Kasumi-1 (cell line): Measurements from ENCODE around the gene BACH2.
"Not testable (repeated sequence)": the region's sequence is repeated elsewhere in the genome, so short reads cannot be mapped to it uniquely, and the experiment has no call there.

Experiments
- DNase-seq, 2 experiments: peaks; one replicate each; lab custom pipeline; 2025; lab: John Stamatoyannopoulos, UW

The BACH2 gene

GRCh38 chr6:90154755-90155470 is 141.7 kb downstream of the BACH2 start:
- no peak for DNase-seq

GRCh38 chr6:90151576-90152422 is 144.8 kb downstream of the BACH2 start:
- no peak for DNase-seq

- DNase-seq = no peak
Observed at GRCh38 chr6:90149280-90149679, 147.4 kb downstream of the BACH2 start.

GRCh38 chr6:90148867-90149266 is 147.8 kb downstream of the BACH2 start:
- DNase-seq = no peak

GRCh38 chr6:90146921-90147649 is 149.6 kb downstream of the BACH2 start:
- peak; percentile 65 to 67 for DNase-seq

GRCh38 chr6:90146024-90146423 is 150.6 kb downstream of the BACH2 start:
- DNase-seq = no peak

- DNase-seq = no peak
Observed at GRCh38 chr6:90144928-90145555, 151.6 kb downstream of the BACH2 start.

GRCh38 chr6:90144396-90144795 is 152.2 kb downstream of the BACH2 start:
- DNase-seq = no peak

GRCh38 chr6:90140683-90141082 is 156.0 kb downstream of the BACH2 start:
- no peak for DNase-seq

- DNase-seq = no peak
Observed at GRCh38 chr6:90139272-90139817, 157.3 kb downstream of the BACH2 start.

- DNase-seq = no peak
Observed at GRCh38 chr6:90136837-90137568, 159.6 kb downstream of the BACH2 start.

- DNase-seq = no peak
Observed at GRCh38 chr6:90136176-90136575, 160.5 kb downstream of the BACH2 start.

- DNase-seq = no peak
Observed at GRCh38 chr6:90135667-90136066, 161.0 kb downstream of the BACH2 start.

- not testable (repeated sequence) for DNase-seq
Observed at GRCh38 chr6:90133664-90134063, 163.0 kb downstream of the BACH2 start.

GRCh38 chr6:90131614-90132423 is 164.8 kb downstream of the BACH2 start:
- no peak for DNase-seq

GRCh38 chr6:90131125-90131524 is 165.5 kb downstream of the BACH2 start:
- DNase-seq = no peak

- not testable (repeated sequence) for DNase-seq
Observed at GRCh38 chr6:90128687-90129086, 168.0 kb downstream of the BACH2 start.

GRCh38 chr6:90127595-90127994 is 169.0 kb downstream of the BACH2 start:
- no peak for DNase-seq

GRCh38 chr6:90126839-90127238 is 169.8 kb downstream of the BACH2 start:
- no peak for DNase-seq

GRCh38 chr6:90126181-90126580 is 170.5 kb downstream of the BACH2 start:
- DNase-seq = no peak
